Fibroblast of skin of right quadriceps (primary cell): ENCODE measurements around the gene TIMM17A.
"Not testable (repeated sequence)": the region's sequence is repeated elsewhere in the genome, so short reads cannot be mapped to it uniquely, and the experiment has no call there.

ENCODE experiments used
- DNase-seq: peaks from one replicate; pipeline ENCODE4 v3.0.0-alpha.2; 2013

Gene TIMM17A

DNA sequence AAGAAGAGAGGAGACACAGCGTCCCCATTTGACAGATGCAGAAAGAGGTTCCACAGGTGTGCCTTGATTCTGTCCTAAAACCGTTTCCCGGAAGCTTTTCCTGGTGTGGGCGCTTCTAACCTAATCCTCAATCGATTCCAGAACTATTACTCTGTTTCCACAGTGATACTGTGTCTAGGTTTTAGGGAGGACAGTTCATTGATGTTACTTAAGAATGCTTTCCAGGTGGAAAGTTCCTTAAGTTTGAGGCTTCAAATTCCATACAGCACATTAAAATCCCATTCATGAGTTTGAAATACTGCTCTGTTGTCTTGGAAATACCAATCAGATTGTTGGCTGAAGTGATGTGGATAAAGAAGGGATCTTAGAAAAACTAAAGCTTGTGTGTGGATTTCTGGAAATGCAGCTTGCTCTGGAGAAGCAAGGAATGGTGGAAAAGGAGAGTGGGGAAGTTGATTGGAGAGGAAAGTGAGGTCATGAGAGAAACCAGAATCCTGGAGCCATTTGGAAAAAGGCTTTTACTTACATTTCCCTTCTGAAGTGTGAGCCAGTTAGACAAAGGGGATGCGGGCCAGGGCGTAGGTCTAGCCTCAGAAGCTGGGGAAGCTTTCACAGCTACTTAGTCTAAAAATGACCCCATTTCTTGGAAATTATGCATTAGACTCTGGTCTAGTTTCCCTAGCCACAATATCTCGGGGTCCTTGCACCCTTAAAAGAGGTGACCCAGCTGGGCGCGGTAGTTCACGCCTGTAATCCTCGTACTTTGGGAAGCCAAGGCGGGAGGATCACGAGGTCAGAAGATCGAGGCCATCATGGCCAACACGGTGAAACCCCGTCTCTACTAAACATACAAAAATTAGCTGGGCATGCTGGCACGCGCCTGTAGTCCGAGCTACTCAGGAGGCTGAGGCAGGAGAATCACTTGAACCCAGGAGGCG is 61.8 kb downstream of the TIMM17A start:
- DNase-seq = no peak

DNA sequence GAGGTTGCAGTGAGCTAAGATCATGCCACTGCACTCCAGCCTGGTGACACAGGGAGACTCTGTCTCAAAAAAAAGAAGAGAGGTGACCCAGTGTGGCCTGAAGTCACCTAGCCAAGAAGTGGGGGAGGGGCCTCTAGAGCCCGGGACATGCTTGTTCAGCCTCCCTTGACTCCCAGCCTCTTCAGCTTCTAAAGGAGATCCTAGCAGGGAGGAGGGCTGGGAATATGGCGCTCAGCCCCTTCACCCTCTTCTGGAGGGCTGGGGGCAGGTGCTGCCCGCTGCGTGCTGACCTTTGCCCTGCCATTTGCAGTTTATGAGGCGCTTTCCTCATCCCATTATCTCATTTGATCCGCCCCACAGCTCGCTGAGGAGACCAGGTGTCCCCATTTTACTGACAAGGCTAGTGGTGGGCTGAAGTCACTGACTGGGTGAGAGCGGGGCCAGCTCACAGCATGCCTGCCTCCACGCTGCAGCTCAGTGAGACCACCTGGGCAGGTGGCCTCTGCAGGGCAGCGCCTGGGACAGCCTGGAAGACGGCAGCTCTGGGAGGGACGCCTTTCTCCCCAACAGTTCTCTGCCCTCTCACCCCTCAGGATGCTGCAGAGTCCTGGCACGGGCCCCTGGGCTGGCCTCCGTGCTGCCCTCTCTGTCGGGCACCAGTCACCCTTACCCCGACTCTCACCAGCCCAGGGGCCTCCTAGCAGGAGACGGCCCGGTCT is 62.6 kb downstream of the TIMM17A start:
- DNase-seq = no peak

DNA sequence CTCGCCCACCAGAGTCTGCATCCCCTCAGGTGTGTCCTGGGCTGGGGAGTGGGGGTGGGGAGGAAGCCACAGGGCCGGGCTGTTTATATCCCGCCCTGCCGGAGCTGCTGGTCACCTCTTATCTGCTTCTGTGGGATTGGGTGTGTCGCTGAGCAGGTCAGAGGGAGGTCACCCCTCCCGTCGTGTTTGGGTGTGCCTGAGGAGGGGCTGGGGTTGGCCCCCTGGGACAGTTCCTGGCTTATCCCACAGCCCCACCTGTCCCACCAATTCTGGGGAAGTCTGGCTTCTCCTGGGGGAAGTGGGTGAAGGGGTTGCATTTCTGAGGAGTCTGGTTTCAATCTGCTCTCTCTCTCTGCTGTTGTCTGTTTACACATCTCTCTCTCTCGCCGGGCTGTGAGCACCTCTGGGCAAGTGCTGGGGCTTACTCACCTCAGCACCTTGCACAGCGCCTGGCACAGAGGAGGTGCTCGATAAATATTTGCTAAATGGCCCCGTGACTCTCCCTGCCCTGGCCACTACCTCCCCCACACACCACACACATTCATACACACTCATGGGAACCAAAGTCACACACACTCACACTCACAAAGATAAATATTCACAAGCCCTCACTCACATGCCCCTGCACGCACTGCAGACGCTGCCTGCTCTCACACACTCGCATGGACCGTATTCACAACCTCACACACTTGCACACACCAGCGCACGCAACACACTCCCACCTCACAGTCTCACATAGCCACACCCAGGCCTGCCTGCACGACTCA is 63.3 kb downstream of the TIMM17A start:
- DNase-seq = no peak

DNA sequence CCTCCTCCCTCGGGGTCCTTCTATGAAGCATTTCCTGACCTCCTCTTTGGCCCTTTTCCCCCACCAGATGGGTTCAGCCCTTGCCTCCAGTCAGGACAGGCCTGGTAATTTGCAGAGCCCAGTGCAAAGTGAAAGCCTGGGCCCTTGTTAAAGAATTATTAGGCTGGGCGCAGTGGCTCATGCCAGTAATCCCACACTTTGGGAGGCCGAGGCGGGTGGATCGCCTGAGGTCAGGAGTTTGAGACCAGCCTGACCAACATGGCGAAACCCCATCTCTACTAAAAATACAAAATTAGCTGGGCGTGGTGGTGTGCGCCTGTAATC is 63.9 kb downstream of the TIMM17A start:
- DNase-seq = not testable (repeated sequence)
